ENCODE measurements around the gene STXBP6.

Gene STXBP6

DNA sequence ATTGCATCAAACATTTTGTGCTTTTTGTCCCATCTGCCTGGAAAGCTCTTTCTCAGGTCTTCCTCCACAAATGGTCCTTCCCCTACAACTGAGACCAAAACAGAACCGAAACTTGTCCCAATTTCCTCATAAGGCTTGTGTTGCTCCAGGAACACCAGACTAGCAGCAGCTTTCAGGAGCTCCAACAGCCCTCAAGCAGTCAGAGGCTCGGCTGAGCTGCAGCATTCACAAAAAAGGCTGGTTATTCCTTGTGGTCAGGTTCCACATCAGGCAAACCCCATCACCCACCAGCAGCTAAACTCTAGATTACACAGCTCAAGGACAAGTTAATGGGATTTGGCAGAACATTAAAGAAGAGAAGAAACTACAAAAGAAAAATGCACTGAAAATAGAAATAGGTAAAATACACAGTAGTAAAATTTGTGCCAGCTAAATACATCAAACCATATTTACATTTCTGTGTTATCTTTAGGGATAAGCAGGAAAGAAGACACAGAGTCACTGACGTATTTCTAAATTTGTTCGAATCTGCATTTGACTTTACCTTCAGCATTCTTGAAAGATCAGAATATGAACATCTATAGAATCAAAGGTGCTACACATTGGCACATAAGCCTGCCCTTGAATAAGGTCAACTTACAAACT lies 141.2 kb downstream of the STXBP6 start:
- no peak overlapping the region for H3K4me3 ChIP-seq (replicated peaks; ENCODE audit: insufficient read depth, low read length)
- DNase-seq (ENCODE audit: low read depth in 1 of 2, low spot score in 1 of 2), result no peak
- no peaks in the 10 kb centered on the region for H3K27me3 ChIP-seq (ENCODE audit: insufficient read depth, poor library complexity, severe bottlenecking)
- H3K27ac ChIP-seq (replicated peaks), result no peak overlapping the region
- TF ChIP-seq SPI1 (IDR thresholded peaks at IDR 0.05; ENCODE audit: borderline replicate concordance, low read depth), result no peak
- no peak for TF ChIP-seq GABPA (IDR thresholded peaks at IDR 0.05; ENCODE audit: low read depth)
- no peak for TF ChIP-seq REST (IDR thresholded peaks at IDR 0.05; ENCODE audit: insufficient replicate concordance, low read depth)
- TF ChIP-seq POLR2AphosphoS5 (IDR thresholded peaks at IDR 0.05; ENCODE audit: low read depth), result no peak

- Histone ChIP-seq H3K27ac (replicated peaks) (no peak overlapping the region), H3K4me3 (replicated peaks; ENCODE audit: insufficient read depth, low read length) (no peak overlapping the region), H3K27me3 (ENCODE audit: insufficient read depth, poor library complexity, severe bottlenecking) (peaks cover 4% of the 10 kb centered on the region)
- no peak for TF ChIP-seq GABPA (IDR thresholded peaks at IDR 0.05; ENCODE audit: low read depth)
- no peak for TF ChIP-seq SPI1 (IDR thresholded peaks at IDR 0.05; ENCODE audit: borderline replicate concordance, low read depth)
- TF ChIP-seq REST (IDR thresholded peaks at IDR 0.05; ENCODE audit: insufficient replicate concordance, low read depth), result no peak
- TF ChIP-seq POLR2AphosphoS5 (IDR thresholded peaks at IDR 0.05; ENCODE audit: low read depth), result no peak
- no peak for TF ChIP-seq CTCF (IDR thresholded peaks at IDR 0.05; ENCODE audit: insufficient read depth, low read length)
- no peak for DNase-seq (ENCODE audit: low read depth in 1 of 2, low spot score in 1 of 2)
These were observed 145.4 kb downstream of the STXBP6 start for GRCh38 chr14:24904533-24904932.

DNA sequence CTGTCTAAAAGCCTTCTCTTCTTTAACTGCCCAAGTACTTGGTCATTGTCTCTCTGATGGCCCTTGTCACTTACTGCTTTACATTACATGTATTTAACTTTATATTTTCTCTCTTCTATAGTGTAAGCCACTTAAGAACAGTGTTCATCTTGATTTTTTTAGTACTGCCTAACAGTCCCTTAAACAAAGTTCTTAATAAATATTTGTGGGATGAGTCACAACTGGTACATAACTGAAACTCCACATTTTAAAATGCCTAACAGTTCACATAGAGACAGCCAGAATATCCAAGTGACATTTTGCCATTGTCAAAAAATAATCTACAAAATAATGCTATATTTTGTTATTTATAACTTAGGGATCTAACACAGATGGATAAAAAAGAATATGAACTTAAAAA lies 146.6 kb downstream of the STXBP6 start:
- no peak for DNase-seq (ENCODE audit: low read depth in 1 of 2, low spot score in 1 of 2)
- TF ChIP-seq GABPA (IDR thresholded peaks at IDR 0.05; ENCODE audit: low read depth) (no peak), CTCF (IDR thresholded peaks at IDR 0.05; ENCODE audit: insufficient read depth, low read length) (no peak), SPI1 (IDR thresholded peaks at IDR 0.05; ENCODE audit: borderline replicate concordance, low read depth) (no peak), REST (IDR thresholded peaks at IDR 0.05; ENCODE audit: insufficient replicate concordance, low read depth) (no peak), POLR2AphosphoS5 (IDR thresholded peaks at IDR 0.05; ENCODE audit: low read depth) (no peak)
- no peak overlapping the region for H3K27ac ChIP-seq (replicated peaks)
- H3K4me3 ChIP-seq (replicated peaks; ENCODE audit: insufficient read depth, low read length), result no peak overlapping the region
- H3K27me3 ChIP-seq (ENCODE audit: insufficient read depth, poor library complexity, severe bottlenecking), result peaks cover 4% of the 10 kb centered on the region
